ENCODE measurements around the gene MRGPRG. TPM values are rescaled to one million over a fixed set of nuclear protein-coding genes. Genes with fewer than 3 reads are reported as not detected.

MRGPRG gene
- total RNA-seq, 1 experiment from 2014 or later, result not detected

GRCh38 chr11:3200388-3201111 lies 18.1 kb downstream of the MRGPRG start:
- Histone ChIP-seq H3K27me3 (ENCODE audit: low read length) (no peaks in the 10 kb centered on the region), H3K9ac (ENCODE audit: low read length) (no peak overlapping the region)

GRCh38 chr11:3199537-3200295 lies 18.9 kb downstream of the MRGPRG start:
- Histone ChIP-seq H2AFZ (ENCODE audit: low read length) (no peak overlapping the region), H3K4me3 (ENCODE audit: low read length) (no peak overlapping the region), H3K27me3 (ENCODE audit: low read length) (no peaks in the 10 kb centered on the region), H3K4me1 (ENCODE audit: low read length) (peaks cover 5% of the 10 kb centered on the region), H3K9me3 (ENCODE audit: low read length) (no peaks in the 10 kb centered on the region), H3K27ac (ENCODE audit: low read length) (no peak overlapping the region), H3K9me2 (replicated peaks; ENCODE audit: insufficient read depth, low read length) (no peaks in the 10 kb centered on the region), H3K9ac (ENCODE audit: low read length) (no peak overlapping the region), H3K4me2 (ENCODE audit: low read depth, low read length, poor library complexity, severe bottlenecking) (no peak overlapping the region), H3K79me2 (ENCODE audit: low read length) (no peaks in the 10 kb centered on the region), H3K36me3 (ENCODE audit: insufficient read depth, low read length) (no peaks in the 10 kb centered on the region), H4K20me1 (ENCODE audit: insufficient read depth, low read depth, low read length) (no peaks in the 10 kb centered on the region)
- no peak for DNase-seq

More at GRCh38 chr11:3200388-3201111, 18.1 kb downstream of the MRGPRG start:
- no peak for DNase-seq
- no peak overlapping the region for H2AFZ ChIP-seq (ENCODE audit: low read length)
- H3K4me1 ChIP-seq (ENCODE audit: low read length), result peaks cover 5% of the 10 kb centered on the region
- no peaks in the 10 kb centered on the region for H3K79me2 ChIP-seq (ENCODE audit: low read length)
- no peaks in the 10 kb centered on the region for H4K20me1 ChIP-seq (ENCODE audit: insufficient read depth, low read depth, low read length)
- no peak overlapping the region for H3K27ac ChIP-seq (ENCODE audit: low read length)
- no peaks in the 10 kb centered on the region for H3K9me3 ChIP-seq (ENCODE audit: low read length)
- no peak overlapping the region for H3K4me2 ChIP-seq (ENCODE audit: low read depth, low read length, poor library complexity, severe bottlenecking)
- H3K36me3 ChIP-seq (ENCODE audit: insufficient read depth, low read length), result no peaks in the 10 kb centered on the region
- no peak overlapping the region for H3K4me3 ChIP-seq (ENCODE audit: low read length)
- H3K9me2 ChIP-seq (replicated peaks; ENCODE audit: insufficient read depth, low read length), result no peaks in the 10 kb centered on the region

GRCh38 chr11:3198815-3199214 lies 19.8 kb downstream of the MRGPRG start:
- no peaks in the 10 kb centered on the region for H3K9me3 ChIP-seq (ENCODE audit: low read length)
- no peak overlapping the region for H2AFZ ChIP-seq (ENCODE audit: low read length)
- H3K9ac ChIP-seq (ENCODE audit: low read length), result no peak overlapping the region
- DNase-seq, result no peak
- H3K79me2 ChIP-seq (ENCODE audit: low read length), result no peaks in the 10 kb centered on the region
- H3K27ac ChIP-seq (ENCODE audit: low read length), result no peak overlapping the region
- H3K36me3 ChIP-seq (ENCODE audit: insufficient read depth, low read length), result no peaks in the 10 kb centered on the region
- no peaks in the 10 kb centered on the region for H3K27me3 ChIP-seq (ENCODE audit: low read length)
- peaks cover 5% of the 10 kb centered on the region for H3K4me1 ChIP-seq (ENCODE audit: low read length)
- H3K9me2 ChIP-seq (replicated peaks; ENCODE audit: insufficient read depth, low read length), result no peaks in the 10 kb centered on the region
- no peak overlapping the region for H3K4me2 ChIP-seq (ENCODE audit: low read depth, low read length, poor library complexity, severe bottlenecking)
- H4K20me1 ChIP-seq (ENCODE audit: insufficient read depth, low read depth, low read length), result no peaks in the 10 kb centered on the region
- H3K4me3 ChIP-seq (ENCODE audit: low read length), result no peak overlapping the region

- Histone ChIP-seq H3K4me1 (ENCODE audit: low read length) (peaks cover 5% of the 10 kb centered on the region), H4K20me1 (ENCODE audit: insufficient read depth, low read depth, low read length) (no peaks in the 10 kb centered on the region), H3K9me2 (replicated peaks; ENCODE audit: insufficient read depth, low read length) (no peaks in the 10 kb centered on the region), H3K36me3 (ENCODE audit: insufficient read depth, low read length) (no peaks in the 10 kb centered on the region), H3K9ac (ENCODE audit: low read length) (no peak overlapping the region), H3K4me3 (ENCODE audit: low read length) (no peak overlapping the region), H2AFZ (ENCODE audit: low read length) (no peak overlapping the region), H3K27me3 (ENCODE audit: low read length) (no peaks in the 10 kb centered on the region), H3K79me2 (ENCODE audit: low read length) (no peaks in the 10 kb centered on the region), H3K4me2 (ENCODE audit: low read depth, low read length, poor library complexity, severe bottlenecking) (no peak overlapping the region), H3K9me3 (ENCODE audit: low read length) (no peaks in the 10 kb centered on the region), H3K27ac (ENCODE audit: low read length) (no peak overlapping the region)
- DNase-seq, result no peak
These were observed 20.6 kb downstream of the MRGPRG start for GRCh38 chr11:3197878-3198528.

- H3K27ac ChIP-seq (ENCODE audit: low read length), result no peak overlapping the region
- H3K27me3 ChIP-seq (ENCODE audit: low read length), result no peaks in the 10 kb centered on the region
- H3K4me2 ChIP-seq (ENCODE audit: low read depth, low read length, poor library complexity, severe bottlenecking), result no peak overlapping the region
- H3K4me3 ChIP-seq (ENCODE audit: low read length), result no peak overlapping the region
- H3K9me3 ChIP-seq (ENCODE audit: low read length), result no peaks in the 10 kb centered on the region
- peaks cover 5% of the 10 kb centered on the region for H3K4me1 ChIP-seq (ENCODE audit: low read length)
- no peak overlapping the region for H2AFZ ChIP-seq (ENCODE audit: low read length)
- no peaks in the 10 kb centered on the region for H3K9me2 ChIP-seq (replicated peaks; ENCODE audit: insufficient read depth, low read length)
- no peaks in the 10 kb centered on the region for H3K36me3 ChIP-seq (ENCODE audit: insufficient read depth, low read length)
- H3K9ac ChIP-seq (ENCODE audit: low read length), result no peak overlapping the region
- H3K79me2 ChIP-seq (ENCODE audit: low read length), result no peaks in the 10 kb centered on the region
- H4K20me1 ChIP-seq (ENCODE audit: insufficient read depth, low read depth, low read length), result no peaks in the 10 kb centered on the region
- no peak for DNase-seq
These were observed 21.4 kb downstream of the MRGPRG start for GRCh38 chr11:3197044-3197695.

- Histone ChIP-seq H3K9me3 (ENCODE audit: low read length) (no peaks in the 10 kb centered on the region), H3K79me2 (ENCODE audit: low read length) (no peaks in the 10 kb centered on the region), H3K4me1 (ENCODE audit: low read length) (peaks cover 5% of the 10 kb centered on the region), H3K27me3 (ENCODE audit: low read length) (no peaks in the 10 kb centered on the region), H2AFZ (ENCODE audit: low read length) (no peak overlapping the region), H3K9me2 (replicated peaks; ENCODE audit: insufficient read depth, low read length) (no peaks in the 10 kb centered on the region), H3K27ac (ENCODE audit: low read length) (no peak overlapping the region), H3K4me2 (ENCODE audit: low read depth, low read length, poor library complexity, severe bottlenecking) (no peak overlapping the region), H3K4me3 (ENCODE audit: low read length) (no peak overlapping the region), H3K9ac (ENCODE audit: low read length) (no peak overlapping the region), H3K36me3 (ENCODE audit: insufficient read depth, low read length) (no peaks in the 10 kb centered on the region), H4K20me1 (ENCODE audit: insufficient read depth, low read depth, low read length) (no peaks in the 10 kb centered on the region)
- DNase-seq, result no peak
These were observed 22.2 kb downstream of the MRGPRG start for GRCh38 chr11:3196161-3197043.

- Histone ChIP-seq H3K27me3 (ENCODE audit: low read length) (no peaks in the 10 kb centered on the region), H3K79me2 (ENCODE audit: low read length) (no peaks in the 10 kb centered on the region), H3K27ac (ENCODE audit: low read length) (no peak overlapping the region), H3K4me2 (ENCODE audit: low read depth, low read length, poor library complexity, severe bottlenecking) (no peak overlapping the region), H3K9me2 (replicated peaks; ENCODE audit: insufficient read depth, low read length) (no peaks in the 10 kb centered on the region), H4K20me1 (ENCODE audit: insufficient read depth, low read depth, low read length) (no peaks in the 10 kb centered on the region), H3K9ac (ENCODE audit: low read length) (no peak overlapping the region), H3K36me3 (ENCODE audit: insufficient read depth, low read length) (no peaks in the 10 kb centered on the region), H3K9me3 (ENCODE audit: low read length) (no peaks in the 10 kb centered on the region), H3K4me1 (ENCODE audit: low read length) (peaks cover 5% of the 10 kb centered on the region), H3K4me3 (ENCODE audit: low read length) (no peak overlapping the region), H2AFZ (ENCODE audit: low read length) (no peak overlapping the region)
- DNase-seq, result no peak
These were observed 23.1 kb downstream of the MRGPRG start for GRCh38 chr11:3195251-3196160.

Data from Karpas-422 (cell line).